ENCODE measurements around the gene ALDH2. TPM values are rescaled to one million over a fixed set of nuclear protein-coding genes. Genes with fewer than 3 reads are reported as not detected.

Gene ALDH2
- total and polyA plus RNA-seq, 2 of the 8 experiments (the other 6 are each of a cell fraction or from before 2014, with no cell fraction given), result 25.4 to 43.8 TPM

- H2BK20ac ChIP-seq (ENCODE audit: low read length), result no peak overlapping the region
- CTCF ChIA-PET (ENCODE audit: partially characterized antibody), result interaction anchor here (0.5 to 3.0 kb wide), 9 partner anchors 9 to 782 kb away, joined by 3 to 25 read pairs (median 3); no protein-coding TSS in a partner anchor
- no peak overlapping the region for H3K56ac ChIP-seq (replicated peaks; ENCODE audit: insufficient read length, low read depth, low read length)
- POLR2A ChIA-PET (ENCODE audit: partially characterized antibody), result interaction anchor here (0.5 to 1.1 kb wide), 2 partner anchors 25 to 52 kb away, joined by 3 read pairs; no protein-coding TSS in a partner anchor
- H3K4me1 ChIP-seq (replicated peaks in 1 of 4; ENCODE audit: control insufficient read depth in 3 of 4, insufficient read depth in 4 of 4, low read length in 3 of 4), result no peaks in the 10 kb centered on the region; a peak in 1 of 7 replicates
- no peaks in the 10 kb centered on the region for H3K79me1 ChIP-seq (ENCODE audit: low read depth, low read length)
- H3K4me2 ChIP-seq (ENCODE audit: insufficient read depth in 1 of 2, low read depth in 2 of 2, low read length in 2 of 2), result no peak overlapping the region
- no peak overlapping the region for H3K27ac ChIP-seq (ENCODE audit: low read depth, low read length)
- H2AFZ ChIP-seq (ENCODE audit: low read length), result no peak overlapping the region
- no peaks in the 10 kb centered on the region for H3K23me2 ChIP-seq (ENCODE audit: low read depth, low read length)
- no peak overlapping the region for H3K4ac ChIP-seq (replicated peaks; ENCODE audit: insufficient read length, low read depth, low read length)
- no peak overlapping the region for H2BK12ac ChIP-seq (ENCODE audit: low read depth, low read length)
- H2BK5ac ChIP-seq (ENCODE audit: low read depth, low read length), result no peak overlapping the region
- no peak overlapping the region for H3K23ac ChIP-seq (ENCODE audit: insufficient read length)
- H3K9me3 ChIP-seq (ENCODE audit: insufficient read depth in 2 of 2, low read depth in 1 of 2, low read length in 1 of 2), result no peaks in the 10 kb centered on the region
- no peak overlapping the region for H4K5ac ChIP-seq (ENCODE audit: insufficient read length, low read depth, low read length)
- no peak overlapping the region for H4K8ac ChIP-seq (ENCODE audit: extremely low read depth, insufficient read depth, low read length)
- H3K9ac ChIP-seq (replicated peaks in 1 of 4; ENCODE audit: extremely low read depth in 1 of 4, low read depth in 3 of 4, low read length in 3 of 4), result no peak overlapping the region
- H3K36me3 ChIP-seq (ENCODE audit: control insufficient read depth in 2 of 4, insufficient read depth in 4 of 4, low read length in 3 of 4), result peaks cover 0 to 7% (median 3%) of the 10 kb centered on the region in 4 experiments; a peak in 4 of 8 replicates
- no peak overlapping the region for H4K91ac ChIP-seq (replicated peaks; ENCODE audit: insufficient read length, low read length)
- FAIRE-seq, result no peak
- 92% methylated on average over 4 of the region's 4 CpGs; no CpG with 5 or more reads in 1 of the 2 experiments for WGBS, 2 experiments (ENCODE audit: extremely low coverage in 1 of 2, insufficient coverage in 1 of 2, insufficient read length in 1 of 2, insufficient replicate concordance in 2 of 2, low coverage in 1 of 2, low lambda C conversion rate in 2 of 2, missing lambda C conversion rate in 1 of 2)
- no peak overlapping the region for H2AK5ac ChIP-seq (ENCODE audit: low read depth, low read length)
- no peak overlapping the region for H2BK120ac ChIP-seq (replicated peaks; ENCODE audit: low read depth, low read length)
- H3K27me3 ChIP-seq (replicated peaks in 1 of 4; ENCODE audit: control insufficient read depth in 3 of 4, extremely low read depth in 1 of 4, insufficient read depth in 3 of 4, low read length in 3 of 4), result no peaks in the 10 kb centered on the region
- peaks cover 0 to 2% of the 10 kb centered on the region in 2 experiments for H4K20me1 ChIP-seq (replicated peaks in 1 of 2; ENCODE audit: control insufficient read depth in 1 of 2, insufficient read depth in 2 of 2, low read length in 2 of 2)
- H3K4me3 ChIP-seq (ENCODE audit: extremely low read depth in 1 of 4, insufficient read depth in 2 of 4, low read depth in 3 of 4, low read length in 4 of 4), result no peak overlapping the region
- no peaks in the 10 kb centered on the region for H3K79me2 ChIP-seq (ENCODE audit: control insufficient read depth in 1 of 2, insufficient read depth in 2 of 2, low read length in 2 of 2)
- no peak overlapping the region for H3K14ac ChIP-seq (ENCODE audit: insufficient read length)
- no peak overlapping the region for H3K18ac ChIP-seq (ENCODE audit: extremely low read depth, low read length)
- no peak for DNase-seq (ENCODE audit: low read depth in 1 of 2, low spot score in 2 of 2)
- no peak overlapping the region for H2BK15ac ChIP-seq (ENCODE audit: low read length)
- TF ChIP-seq BRCA1 (IDR thresholded peaks at IDR 0.05; ENCODE audit: low read depth, low read length) (no peak), SP4 (IDR thresholded peaks at IDR 0.05; ENCODE audit: low read length) (no peak), TBP (IDR thresholded peaks at IDR 0.05; ENCODE audit: low read depth, low read length) (no peak), EP300 (IDR thresholded peaks at IDR 0.05; ENCODE audit: borderline replicate concordance in 1 of 2, low read depth in 2 of 2, low read length in 2 of 2) (no peak), ASH2L (IDR thresholded peaks at IDR 0.05; ENCODE audit: low read length) (no peak), KDM4A (IDR thresholded peaks at IDR 0.05; ENCODE audit: low read depth, low read length, severe bottlenecking) (no peak)
Measured at GRCh38 chr12:111745211-111745610, 21.5 kb upstream of the ALDH2 start.
